ENCODE measurements around the gene CH25H.

DNA sequence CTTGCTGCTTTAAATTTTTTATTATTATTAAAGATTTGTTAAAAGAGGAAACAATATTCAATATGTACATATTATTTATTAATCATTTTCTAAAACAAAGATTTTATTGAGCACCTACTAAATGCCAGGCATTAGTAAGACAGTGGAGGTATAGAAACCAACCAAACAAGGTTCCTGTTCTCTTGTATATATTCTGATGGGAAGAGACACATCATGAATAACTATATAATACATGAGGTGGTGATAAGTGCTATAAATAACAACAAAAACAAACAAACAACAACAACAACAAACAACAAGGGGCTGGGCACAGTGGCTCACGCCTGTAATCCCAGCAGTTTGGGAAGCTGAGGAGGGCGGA, 45.1 kb upstream of the CH25H start:
- TF ChIP-seq, protein P1, sequence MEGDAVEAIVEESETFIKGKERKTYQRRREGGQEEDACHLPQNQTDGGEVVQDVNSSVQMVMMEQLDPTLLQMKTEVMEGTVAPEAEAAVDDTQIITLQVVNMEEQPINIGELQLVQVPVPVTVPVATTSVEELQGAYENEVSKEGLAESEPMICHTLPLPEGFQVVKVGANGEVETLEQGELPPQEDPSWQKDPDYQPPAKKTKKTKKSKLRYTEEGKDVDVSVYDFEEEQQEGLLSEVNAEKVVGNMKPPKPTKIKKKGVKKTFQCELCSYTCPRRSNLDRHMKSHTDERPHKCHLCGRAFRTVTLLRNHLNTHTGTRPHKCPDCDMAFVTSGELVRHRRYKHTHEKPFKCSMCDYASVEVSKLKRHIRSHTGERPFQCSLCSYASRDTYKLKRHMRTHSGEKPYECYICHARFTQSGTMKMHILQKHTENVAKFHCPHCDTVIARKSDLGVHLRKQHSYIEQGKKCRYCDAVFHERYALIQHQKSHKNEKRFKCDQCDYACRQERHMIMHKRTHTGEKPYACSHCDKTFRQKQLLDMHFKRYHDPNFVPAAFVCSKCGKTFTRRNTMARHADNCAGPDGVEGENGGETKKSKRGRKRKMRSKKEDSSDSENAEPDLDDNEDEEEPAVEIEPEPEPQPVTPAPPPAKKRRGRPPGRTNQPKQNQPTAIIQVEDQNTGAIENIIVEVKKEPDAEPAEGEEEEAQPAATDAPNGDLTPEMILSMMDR (conservative IDR thresholded peaks at IDR 0.05): no peak
- TF ChIP-seq ZFX (IDR thresholded peaks at IDR 0.05): no peak

All from C4-2B (cell line).